HG03103 (cell line): ENCODE measurements around the gene ENTPD8.

Experiments
- ATAC-seq: cut with Tn5 transposase; IDR thresholded peaks from one replicate; pipeline ENCODE4 v1.9.1; 2021; ENCODE audit warnings: low read depth; ENCODE audit not compliant: unreplicated experiment

Gene ENTPD8

GRCh38 chr9:137448602-137448962 is 7.4 kb upstream of the ENTPD8 start:
- no peak for ATAC-seq

- no peak for ATAC-seq
These were observed 6.8 kb upstream of the ENTPD8 start for GRCh38 chr9:137447722-137448601.

GRCh38 chr9:137446851-137447471 is 5.8 kb upstream of the ENTPD8 start:
- ATAC-seq = no peak

GRCh38 chr9:137445930-137446431 is 4.8 kb upstream of the ENTPD8 start:
- no peak for ATAC-seq

GRCh38 chr9:137445275-137445807 is 4.2 kb upstream of the ENTPD8 start:
- ATAC-seq = no peak

- no peak for ATAC-seq
These were observed 3.1 kb upstream of the ENTPD8 start for GRCh38 chr9:137444106-137444790.

- no peak for ATAC-seq
These were observed 771 bp upstream of the ENTPD8 start for GRCh38 chr9:137441935-137442321.

GRCh38 chr9:137439158-137439714 is 1.9 kb downstream of the ENTPD8 start:
- no peak for ATAC-seq

GRCh38 chr9:137438591-137439157 is 2.5 kb downstream of the ENTPD8 start:
- ATAC-seq = no peak

GRCh38 chr9:137437691-137438590 is 3.2 kb downstream of the ENTPD8 start:
- no peak for ATAC-seq

- ATAC-seq = no peak
These were observed 4.2 kb downstream of the ENTPD8 start for GRCh38 chr9:137436761-137437600.

- ATAC-seq = no peak
These were observed 5.0 kb downstream of the ENTPD8 start for GRCh38 chr9:137435980-137436760.

- ATAC-seq = no peak
These were observed 5.7 kb downstream of the ENTPD8 start for GRCh38 chr9:137435381-137435891.

GRCh38 chr9:137434498-137435380 is 6.4 kb downstream of the ENTPD8 start:
- ATAC-seq = no peak

GRCh38 chr9:137433916-137434431 is 7.2 kb downstream of the ENTPD8 start:
- no peak for ATAC-seq

- ATAC-seq = no peak
These were observed 7.7 kb downstream of the ENTPD8 start for GRCh38 chr9:137433349-137433915.
